Left hindlimb (tissue), 1 donor: ENCODE measurements around the gene DEXI.
"Not testable (repeated sequence)": the region's sequence is repeated elsewhere in the genome, so short reads cannot be mapped to it uniquely, and the experiment has no call there.

Experiments
- DNase-seq: peaks from one replicate; pipeline ENCODE4 v3.0.0-alpha.2; 2018

Gene DEXI

DNA sequence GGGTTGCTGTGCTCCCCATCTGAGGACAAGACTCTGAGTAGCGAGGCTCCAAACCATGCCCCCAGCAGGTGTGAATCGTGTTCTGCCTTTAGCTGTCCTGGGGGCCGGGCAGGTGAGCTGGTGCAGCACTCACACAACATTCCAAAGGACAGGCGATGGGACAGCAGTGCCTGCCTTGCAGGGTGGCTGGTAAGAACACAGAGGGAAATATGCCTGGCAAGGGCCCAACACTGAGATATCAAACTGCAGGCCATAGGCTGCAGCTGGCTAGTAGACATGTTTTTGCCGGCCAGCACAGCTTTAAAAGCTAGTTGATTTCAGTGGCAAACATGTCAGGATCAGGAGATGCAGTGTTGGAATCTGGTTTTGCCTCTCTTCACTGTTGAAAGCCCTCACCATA, 25.7 kb upstream of the DEXI start:
- DNase-seq = no peak

DNA sequence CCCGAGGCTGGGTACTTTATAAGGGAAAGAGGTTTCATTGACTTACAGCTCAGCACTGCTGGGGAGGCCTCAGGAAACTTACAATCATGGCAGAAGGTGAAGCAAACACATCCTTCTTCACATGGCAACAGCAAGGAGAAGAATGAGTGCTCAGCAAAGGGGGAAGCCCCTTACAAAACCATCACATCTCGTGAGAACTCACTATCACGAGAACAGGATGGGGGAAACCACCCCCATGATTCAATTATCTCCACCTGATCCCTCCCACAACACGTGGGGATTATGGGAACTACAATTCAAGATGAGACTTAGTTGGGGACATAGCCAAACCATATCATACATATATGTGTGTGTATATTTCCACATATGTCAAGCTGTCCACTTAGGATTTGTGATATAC, 24.3 kb upstream of the DEXI start:
- DNase-seq = not testable (repeated sequence)

DNA sequence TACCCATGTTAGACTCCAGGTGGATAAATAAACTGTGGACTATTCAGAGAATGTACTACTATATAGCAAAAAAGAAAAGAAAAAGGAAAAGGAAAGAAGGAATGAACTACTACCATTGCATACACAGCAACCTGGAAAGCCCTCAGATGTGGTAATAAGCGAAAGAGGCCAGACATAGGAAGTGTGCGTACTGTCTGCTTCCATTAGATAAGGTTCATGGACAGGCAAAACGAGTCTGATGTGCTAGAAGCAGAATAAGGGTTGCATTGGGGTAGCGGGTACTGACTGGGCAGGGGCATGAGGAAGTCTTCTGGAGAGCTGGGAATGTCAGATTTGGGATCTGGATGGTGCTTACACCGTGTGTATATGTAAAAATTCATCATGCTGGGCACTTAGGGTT, 23.9 kb upstream of the DEXI start:
- DNase-seq = no peak

DNA sequence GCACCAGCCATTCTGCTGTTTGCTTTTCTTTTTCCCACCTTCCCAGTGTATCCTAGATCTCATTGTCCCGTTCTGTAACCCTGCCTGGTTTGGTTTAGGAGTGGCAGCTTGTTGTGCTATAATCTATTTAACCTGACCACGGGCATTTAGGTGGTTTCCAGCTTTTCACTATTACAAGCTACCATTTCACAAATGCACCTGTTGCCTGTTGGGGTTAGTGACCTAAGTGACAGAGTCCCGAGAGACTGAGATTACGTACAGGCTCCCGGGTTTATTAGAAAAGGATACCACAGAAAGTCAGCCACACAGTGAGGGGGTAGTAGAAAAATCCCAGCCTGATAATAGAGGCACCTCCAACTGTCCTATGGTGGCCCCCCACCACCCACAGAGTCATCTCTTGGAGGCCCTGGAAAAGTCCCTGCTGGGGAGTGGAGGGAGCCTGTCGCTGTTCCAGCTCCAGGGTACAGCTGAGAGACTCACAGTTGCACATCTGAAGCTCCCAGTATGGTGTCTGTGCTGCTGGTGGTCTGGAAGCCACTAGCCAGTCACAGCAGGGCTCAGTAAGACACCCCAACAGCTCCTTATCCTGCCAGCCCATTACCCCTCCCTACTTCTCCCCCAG, 23.3 kb upstream of the DEXI start:
- no peak for DNase-seq

DNA sequence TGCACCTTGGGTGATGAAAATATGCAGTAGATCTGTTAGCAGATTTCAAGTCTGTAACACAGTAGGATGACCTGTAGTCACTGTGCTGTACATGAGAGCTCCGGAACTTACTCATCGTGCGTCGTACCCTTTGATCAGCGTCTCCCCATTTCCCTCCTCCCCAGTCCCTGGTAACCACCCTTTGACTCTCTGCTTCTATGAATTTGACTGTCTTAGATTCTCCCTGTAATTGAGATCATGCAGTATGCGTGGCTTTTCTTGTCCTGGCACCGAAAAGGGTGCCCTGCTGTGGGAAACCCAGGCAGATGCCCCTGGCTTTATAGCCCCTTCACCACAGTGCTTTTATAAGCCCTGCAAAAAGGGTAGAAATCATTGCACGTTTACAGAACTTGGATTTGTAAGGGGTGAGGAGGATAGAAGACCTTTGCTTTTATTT, 22.6 kb upstream of the DEXI start:
- DNase-seq = no peak

DNA sequence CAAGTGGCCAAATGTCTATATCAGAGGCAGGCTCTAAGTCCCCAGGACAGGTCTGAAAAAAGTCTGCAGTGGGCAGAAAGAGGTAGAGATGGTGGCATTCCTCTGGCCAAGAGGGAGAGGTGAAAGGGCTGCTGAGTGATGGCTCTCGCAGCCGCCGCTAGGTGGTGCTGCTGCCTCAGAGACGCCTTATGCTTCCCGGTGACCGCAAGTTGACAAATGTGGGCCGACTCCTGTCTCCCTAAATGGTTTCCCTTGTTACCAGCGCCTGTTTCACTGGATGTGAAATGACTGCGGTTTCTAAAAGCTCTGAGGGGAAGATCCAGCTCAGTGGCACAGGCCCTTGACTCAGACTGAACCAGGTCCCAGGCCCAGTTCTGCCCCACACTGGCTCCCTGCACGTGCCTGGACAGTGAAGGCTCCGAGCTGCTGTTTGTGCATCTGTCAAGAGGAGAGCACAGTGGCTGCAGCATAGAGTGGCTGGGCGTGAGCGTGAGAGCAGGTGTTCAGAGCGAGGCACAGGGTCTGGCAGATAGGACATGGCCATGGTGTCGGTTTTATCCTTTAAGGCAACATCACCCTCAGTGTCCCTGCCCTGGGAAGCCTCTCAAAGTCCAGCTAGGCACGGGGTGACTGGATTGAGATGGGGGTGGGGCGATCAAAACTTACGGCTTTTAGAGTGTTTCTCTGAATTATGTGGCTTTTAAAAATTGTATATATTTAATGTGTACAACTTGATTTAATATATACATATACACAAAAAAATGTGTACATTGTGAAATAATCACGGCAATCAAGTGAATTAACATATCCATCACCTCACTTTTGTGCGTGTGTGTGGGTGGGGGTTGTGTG, 22.0 kb upstream of the DEXI start:
- peak; percentile 85 for DNase-seq

DNA sequence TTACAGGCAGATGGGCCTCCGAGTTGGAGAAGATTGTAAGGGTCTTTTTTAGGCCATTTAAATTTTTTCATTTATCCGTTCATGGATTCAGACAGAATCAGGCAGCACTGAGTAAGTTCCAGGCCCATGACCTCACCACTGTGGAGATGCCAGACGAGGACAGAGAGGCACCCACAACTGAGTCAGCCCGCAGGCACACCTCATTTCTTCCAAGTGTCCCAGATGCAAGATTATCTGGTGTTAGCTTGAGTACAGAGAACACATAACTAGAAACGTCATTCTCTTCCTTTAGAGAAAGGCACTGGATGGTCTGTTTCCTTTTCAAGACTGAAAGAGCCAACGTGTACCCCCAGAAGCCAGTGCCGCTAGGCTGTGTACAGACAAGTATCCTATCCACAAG, 19.0 kb upstream of the DEXI start:
- DNase-seq = no peak

DNA sequence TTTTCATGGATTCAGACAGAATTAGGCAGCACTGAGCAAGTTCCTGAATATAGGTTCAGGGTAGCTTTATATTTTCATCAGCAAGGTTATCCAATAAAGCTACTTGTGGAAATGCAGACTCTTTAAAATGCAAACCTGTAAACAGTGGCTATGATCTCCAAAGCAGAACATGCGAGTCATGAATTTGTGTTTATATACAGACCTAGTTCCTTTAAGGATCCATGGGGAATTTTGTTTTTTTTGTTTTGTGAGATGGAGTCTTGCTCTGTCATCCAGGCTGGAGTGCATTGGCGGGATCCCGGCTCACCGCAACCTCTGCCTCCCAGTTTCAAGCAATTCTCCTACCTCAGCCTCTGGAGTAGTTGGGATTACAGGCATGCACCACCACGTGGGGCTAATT, 16.9 kb upstream of the DEXI start:
- no peak for DNase-seq

DNA sequence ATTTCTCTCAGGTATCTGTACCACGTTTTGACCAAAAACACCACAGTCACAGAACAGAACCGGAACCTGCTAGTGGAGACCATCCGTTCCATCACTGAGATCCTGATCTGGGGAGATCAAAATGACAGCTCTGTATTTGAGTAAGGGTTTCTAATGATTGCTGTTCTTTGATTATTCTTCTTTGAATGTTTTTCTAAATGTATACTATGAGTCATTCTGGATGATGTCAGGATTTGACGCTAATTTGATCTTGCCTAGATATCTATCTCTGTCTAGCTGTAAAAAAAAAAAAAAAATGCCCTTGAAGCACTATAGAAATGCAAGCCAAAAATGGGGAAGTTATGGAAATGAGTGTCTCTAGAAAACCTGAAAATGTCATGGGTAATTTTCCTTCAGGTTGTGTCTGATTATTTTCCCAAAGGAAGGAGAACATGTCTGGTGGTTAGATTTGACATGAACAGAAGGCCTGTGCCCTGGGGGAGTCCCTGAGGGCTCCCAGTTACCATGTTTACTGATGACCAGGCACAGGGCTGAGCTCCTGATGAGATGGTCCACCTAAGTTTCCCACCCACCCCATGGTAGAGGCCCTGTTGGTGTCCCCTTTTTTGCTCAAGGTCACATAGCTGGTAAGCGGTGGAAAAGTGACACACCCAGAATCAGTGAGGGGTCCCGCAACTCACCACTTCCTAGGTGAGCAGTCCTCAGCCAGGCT, 15.7 kb upstream of the DEXI start:
- no peak for DNase-seq

DNA sequence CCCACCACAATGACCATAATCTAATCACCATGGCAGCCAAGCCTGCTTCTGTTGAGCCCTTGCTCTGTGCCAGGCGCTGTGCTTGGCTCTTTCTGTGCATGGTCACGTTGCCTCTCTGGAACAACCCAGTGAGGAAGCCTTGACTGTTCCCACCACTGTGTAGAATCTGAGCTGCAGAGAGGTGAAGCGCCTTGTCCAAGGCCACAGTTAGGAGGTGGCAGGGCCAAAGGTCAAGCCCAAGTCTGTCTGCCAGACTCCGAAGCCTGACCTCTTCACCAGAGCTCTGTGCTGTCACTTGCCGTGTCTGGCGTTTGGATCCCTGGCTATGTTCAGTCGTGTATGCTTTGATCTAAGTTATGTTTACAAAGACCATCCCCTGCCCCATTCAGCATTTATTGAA, 12.6 kb upstream of the DEXI start:
- no peak for DNase-seq

DNA sequence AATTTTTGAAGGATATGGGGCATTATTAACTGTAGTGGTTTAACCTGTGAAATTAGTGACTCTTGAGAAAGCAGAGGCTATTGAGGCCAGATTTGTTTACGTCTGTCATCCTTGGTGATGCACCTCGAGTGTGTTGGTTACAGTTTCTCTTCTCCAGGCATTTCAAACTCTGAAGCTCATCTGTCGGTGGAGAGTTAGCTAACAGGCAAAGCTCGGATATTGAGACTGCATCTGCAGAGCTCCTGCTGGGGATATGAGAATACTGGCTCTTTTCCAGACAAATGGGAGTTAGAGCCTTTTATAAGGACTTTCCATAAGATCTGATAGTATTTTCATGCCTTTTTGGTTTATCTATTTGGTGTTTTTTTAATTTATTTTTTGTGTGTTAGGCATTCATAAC, 8.8 kb upstream of the DEXI start:
- no peak for DNase-seq

DNA sequence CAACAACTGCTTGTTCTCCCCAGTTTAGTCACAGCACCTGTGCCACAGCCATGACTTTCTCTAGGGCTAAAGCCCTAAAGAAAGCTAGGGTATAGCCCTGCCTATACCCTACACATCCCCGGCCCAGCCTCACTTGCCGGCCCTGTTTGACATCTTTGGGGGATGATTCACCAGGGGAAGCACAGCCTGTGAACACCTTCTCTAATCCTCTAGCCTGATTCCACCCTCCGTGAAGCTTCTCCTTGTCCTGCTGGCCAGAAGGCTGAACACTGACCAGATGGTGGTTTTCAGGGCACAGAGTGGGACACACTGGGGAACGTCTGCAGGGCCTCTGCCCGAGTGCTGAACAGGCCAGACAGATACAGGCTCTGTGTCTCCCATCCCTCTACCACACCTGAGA, 8.1 kb upstream of the DEXI start:
- DNase-seq = peak; percentile 14

DNA sequence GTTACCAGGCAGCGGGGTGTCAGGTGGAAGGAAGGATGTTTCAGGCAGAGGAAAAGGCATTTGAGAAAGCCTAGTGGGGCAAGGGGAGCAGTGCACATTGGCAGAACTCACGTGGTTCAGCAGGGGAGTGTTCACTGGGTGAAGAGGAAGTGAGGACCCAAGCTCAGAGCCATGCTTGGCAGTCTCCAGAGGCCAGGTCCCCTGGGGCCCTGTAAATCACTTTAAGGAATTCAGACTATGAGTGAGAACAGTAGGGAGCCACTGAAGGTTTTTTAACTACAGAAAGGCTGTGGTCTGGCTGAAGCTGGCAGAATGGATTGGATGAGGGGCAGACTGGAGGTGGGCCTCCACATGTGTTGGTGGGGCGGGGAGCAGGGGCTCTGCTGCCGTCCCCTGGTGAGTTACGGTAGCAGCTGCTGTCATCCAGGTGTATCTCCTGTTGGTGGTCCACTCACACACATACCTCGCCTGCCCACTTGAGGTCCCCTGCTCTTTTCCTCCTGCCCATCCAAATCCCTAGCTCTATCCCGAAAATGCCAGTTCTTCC, 7.2 kb upstream of the DEXI start:
- peak; percentile 33 for DNase-seq

DNA sequence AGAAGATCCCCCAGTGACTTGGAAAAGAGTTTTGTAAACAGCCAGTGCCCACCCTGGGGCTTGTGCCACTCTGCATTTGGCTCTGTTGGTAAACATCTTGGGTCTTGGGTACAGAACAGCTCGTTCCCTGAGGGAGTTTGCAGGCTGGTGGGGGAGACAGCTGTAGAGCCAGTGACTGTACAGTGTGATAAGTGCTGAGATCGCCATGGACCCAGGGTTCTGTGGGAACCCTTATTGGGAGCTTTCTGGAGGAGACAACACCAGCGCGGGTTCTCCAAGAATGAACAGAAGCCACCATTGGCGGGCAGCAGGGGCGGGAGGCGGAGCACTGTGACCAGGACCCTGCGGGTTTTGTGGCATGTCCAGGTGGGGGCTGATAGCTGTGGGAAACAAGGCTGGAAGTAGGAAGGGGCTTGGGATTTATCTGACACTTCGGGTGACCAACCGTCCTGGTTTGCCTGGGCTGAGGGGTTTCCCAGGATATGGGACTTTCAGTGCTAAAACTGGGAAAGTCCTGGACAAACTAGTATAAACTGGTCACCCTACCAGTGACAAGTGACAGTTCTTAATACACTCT, 5.0 kb upstream of the DEXI start:
- peak; percentile 32 for DNase-seq

DNA sequence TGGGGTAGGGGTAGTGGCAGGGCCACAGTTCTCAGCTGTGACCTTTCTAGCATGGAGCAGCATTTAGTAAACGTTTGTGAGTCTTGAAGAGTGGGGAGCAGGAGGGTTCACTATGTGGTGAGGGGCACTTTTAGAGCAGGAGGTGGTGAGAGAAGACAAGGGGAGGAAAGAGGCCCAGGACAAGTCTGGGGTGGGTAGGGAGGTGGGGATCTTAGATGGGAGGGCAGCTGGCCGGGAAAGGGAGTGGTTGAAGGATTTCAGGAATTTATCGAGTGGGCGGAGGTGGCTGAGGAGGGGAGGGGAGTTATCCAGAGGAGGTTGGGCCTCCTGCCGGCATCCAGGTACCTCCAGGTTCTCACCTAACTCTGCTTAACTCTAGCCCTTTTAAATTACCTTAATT, 4.0 kb upstream of the DEXI start:
- DNase-seq = peak; percentile 28

DNA sequence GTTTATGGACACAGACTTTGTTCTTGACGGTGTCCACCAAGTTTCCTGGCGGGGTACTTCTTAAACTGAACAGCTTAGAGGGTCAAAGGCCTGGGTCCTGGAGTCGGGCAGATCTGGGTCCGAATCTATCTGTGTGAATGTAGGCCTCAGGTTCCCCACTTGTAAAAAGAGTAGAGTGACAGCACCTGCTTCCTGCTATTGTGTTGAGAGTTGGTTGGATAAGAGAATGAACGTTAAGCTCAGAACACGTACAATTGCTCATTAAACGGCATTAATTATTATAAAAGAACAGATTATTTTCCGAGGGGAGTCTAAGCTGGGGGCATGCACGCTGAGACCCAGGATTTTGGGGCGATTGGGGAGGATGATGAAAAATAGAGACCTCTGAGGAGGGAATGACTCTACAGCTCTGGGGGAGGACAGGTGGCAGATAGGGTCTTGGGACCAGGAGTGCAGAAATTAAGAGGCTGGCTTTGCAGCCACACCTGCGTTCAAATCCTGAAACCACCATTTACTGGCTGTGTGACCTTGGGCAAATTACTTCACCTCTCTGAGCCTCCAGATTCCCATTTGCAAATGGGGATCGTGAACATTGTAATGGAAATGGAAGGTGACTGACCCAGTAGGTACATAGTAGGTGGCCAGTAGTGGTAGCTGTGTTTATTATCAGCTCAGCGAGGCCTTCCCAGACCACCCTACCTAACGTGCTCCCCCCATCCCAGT, 3.0 kb upstream of the DEXI start:
- peak; percentile 23 for DNase-seq

DNA sequence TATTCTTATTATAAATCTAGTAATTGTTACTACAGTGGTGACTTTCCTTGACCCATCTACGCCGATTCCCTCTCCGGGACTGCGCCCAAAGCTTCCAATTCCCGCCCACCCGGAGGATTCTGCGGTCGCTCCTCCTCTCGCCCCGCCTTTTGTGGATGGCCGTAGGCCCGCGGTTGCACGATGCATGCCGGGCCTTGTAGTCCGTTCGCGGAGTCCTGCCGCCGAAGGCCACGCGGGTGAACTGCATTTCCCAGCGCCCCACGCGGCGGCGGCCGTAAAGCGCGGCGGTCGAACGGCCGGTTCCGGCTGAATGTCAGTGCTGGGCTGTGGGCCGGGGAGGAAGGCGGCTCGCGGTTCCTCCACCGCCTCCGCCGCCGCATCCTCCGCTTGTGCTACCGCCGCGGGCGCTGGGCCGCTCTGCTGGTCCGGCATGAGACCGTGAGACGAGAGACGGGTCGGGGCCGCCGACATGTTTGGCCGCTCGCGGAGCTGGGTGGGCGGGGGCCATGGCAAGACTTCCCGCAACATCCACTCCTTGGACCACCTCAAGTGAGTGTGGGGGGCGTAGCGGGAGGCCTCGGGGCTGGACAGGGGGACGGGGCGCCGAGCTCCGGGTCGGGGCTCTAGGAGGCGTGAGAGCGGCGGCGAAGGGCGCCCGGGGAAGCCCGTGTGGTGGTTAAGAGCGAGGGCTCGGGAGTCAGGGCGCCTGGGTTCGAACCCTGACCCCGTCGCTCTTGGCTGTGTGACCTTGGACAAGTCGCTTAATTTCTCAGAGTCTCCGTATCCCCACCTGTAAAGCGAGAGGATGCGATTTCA, 2.2 kb upstream of the DEXI start, which contains the start of gene CLEC16A:
Gene CLEC16A (plus strand): TSS at position 316 of the 816 bp plus-strand sequence. CDS start 154 bp downstream, at position 470.
- DNase-seq = peak; percentile 98

DNA sequence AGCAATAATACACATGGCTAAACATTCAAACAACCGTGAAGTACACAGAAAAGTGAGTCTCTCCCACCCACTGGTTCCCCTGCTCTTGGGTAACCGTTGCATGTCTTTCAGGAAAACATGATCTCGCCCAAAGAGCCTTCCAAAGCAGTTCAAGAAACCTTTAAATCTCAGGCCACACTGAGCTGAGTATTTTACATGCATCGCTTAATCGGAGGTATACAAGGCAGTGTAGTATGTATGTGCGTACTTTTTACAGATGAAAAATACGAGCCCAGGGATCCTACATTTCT, 741 bp upstream of the DEXI start:
- no peak for DNase-seq

DNA sequence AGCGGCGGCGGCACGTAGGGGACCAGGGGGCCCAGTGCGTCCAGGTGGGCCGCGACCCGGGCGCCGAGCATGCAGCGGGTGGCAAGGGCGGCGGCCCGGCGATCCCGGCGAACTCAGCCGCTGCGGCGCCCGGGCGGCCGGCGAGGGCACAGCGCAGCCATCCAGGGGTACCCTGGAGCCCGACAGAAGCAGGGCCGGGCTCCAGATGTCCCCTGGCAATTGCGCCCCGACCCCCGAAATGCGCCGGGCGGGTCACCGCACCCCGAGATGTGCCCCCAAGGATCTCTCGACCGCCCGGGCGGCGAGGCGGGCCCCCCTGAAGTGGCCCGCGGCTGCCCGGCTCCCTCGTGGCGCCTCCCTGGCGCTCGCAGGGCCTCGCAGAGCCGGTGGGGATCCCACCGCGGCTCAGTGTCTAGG, 325 bp downstream of the DEXI start:
- not testable (repeated sequence) for DNase-seq

DNA sequence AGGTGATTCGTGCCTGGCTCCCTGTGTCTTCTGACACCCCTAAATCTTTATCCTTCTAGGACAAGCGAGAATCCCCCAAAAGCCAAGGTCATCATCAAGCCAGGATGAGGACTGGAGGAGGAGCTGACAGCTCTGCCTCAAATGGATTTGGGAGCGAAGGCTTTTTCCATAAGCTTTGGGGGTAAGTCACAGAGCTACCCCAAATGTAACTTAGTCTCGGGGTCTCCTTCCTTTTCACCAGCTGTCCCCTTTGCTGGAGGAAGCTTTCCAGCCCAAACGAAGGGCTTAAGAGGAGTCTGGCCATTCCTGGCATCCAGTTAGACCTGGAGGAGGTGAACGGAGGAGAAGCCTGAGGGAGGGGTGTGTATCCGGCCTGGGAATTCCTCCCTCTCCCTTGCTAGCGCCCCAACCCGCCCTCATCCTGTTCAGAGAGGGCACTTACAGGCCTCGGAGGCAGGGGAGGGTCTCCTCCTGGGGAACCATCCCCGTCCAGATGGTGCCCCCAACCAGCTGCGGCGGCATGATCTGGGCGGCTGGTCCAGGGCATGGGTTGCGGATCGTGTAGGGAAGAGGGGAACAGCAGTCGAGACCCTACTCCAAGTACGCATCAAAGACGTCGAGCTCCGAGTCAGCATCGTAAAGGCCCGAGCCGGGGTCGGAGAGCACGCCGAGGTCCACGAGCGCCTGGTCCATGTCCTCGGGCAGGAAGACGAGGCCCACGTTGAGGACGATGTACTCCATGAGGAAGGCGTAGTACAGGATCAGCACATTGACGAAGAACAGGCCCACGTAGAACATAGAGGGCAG, 938 bp downstream of the DEXI start:
- DNase-seq = peak; percentile 59
